GM12864 (cell line): ENCODE data around the gene FANCM.

ENCODE experiments used
- DNase-seq: peaks from one replicate; pipeline ENCODE4 v3.0.0-alpha.2; 2011; ENCODE audit warnings: low read depth
- H3K4me3 ChIP-seq: 2 replicates; pipeline ENCODE4 v1.5.1; 2011; ENCODE audit warnings: mild to moderate bottlenecking, low read depth, low read length, control low read depth
- CTCF ChIP-seq: IDR thresholded peaks from 2 replicates; pipeline ENCODE4 v1.5.1; 2011; ENCODE audit warnings: low read depth, mild to moderate bottlenecking, moderate library complexity, low read length, control low read depth, inconsistent platforms; ENCODE audit errors: missing control alignments

The FANCM gene

GRCh38 chr14:45103806-45104205 is 31.9 kb upstream of the FANCM start:
- no peak for DNase-seq
- no peak overlapping the region for H3K4me3 ChIP-seq
- TF ChIP-seq CTCF, result no peak

- no peak for TF ChIP-seq CTCF
- H3K4me3 ChIP-seq, result no peak overlapping the region
- no peak for DNase-seq
These were observed 31.2 kb upstream of the FANCM start for GRCh38 chr14:45104561-45104960.

GRCh38 chr14:45112896-45113781 is 22.6 kb upstream of the FANCM start:
- DNase-seq, result no peak
- no peak for TF ChIP-seq CTCF
- no peak overlapping the region for H3K4me3 ChIP-seq

GRCh38 chr14:45114327-45114726 is 21.4 kb upstream of the FANCM start:
- no peak overlapping the region for H3K4me3 ChIP-seq
- no peak for DNase-seq
- no peak for TF ChIP-seq CTCF

- no peak for DNase-seq
- no peak overlapping the region for H3K4me3 ChIP-seq
- no peak for TF ChIP-seq CTCF
These were observed 17.1 kb upstream of the FANCM start for GRCh38 chr14:45118594-45118993.

- TF ChIP-seq CTCF, result no peak
- DNase-seq, result no peak
- H3K4me3 ChIP-seq, result no peak overlapping the region
These were observed 15.6 kb upstream of the FANCM start for GRCh38 chr14:45120096-45120495.

- no peak overlapping the region for H3K4me3 ChIP-seq
- no peak for TF ChIP-seq CTCF
- DNase-seq, result no peak
These were observed 12.5 kb upstream of the FANCM start for GRCh38 chr14:45123271-45123670.
